ENCODE results near the gene ANKRD2.

The ANKRD2 gene

DNA sequence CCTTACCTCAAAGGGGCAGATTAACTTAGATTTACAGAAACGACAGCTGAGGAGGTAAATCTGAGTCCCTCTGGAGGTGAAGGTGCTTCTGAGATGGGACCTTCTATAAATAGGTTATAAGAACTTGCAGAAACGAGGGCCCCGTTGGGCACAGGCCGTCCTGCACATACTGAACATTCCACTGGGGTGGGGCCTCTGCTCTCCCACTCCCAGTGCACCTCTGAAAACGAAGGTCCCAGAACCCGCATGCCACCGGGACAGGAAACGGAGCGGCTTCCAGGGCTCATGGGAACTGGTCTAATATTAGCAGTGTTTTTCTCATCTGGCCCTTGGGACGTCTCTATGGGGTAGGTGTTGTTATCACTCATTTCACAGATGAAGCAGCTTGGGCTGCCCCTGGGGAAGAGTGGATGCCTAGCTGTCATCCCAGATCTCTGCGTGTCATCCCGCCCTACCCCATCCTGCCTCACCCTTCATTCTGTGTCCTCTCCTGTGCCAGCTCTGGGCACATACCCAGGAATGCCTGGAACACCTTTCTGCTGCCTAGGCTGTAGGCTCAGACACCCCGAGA, 36.5 kb downstream of the ANKRD2 start:
- no peak overlapping the region for H3K9ac ChIP-seq (ENCODE audit: low read length)
- no peak overlapping the region for H3K27ac ChIP-seq (ENCODE audit: low read length)

DNA sequence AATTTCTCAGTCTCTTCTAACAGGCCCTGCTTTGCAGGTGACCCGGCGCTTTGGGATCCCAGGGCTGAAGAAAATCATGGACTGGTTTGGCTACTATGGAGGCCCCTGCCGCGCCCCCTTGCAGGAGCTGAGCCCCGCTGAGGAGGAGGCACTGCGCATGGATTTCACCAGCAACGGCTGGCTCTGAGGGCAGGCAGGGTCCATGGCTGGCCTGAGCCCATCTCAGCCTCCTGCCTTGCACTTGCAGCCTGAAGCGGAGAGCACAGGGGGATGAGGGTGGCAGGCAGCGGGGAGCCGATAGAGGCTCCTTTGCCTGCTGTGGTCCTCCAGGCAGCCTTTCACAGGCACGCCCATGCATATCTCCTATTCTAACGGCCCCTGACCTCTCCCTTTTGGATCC, 38.9 kb downstream of the ANKRD2 start:
- H3K9me3 ChIP-seq (ENCODE audit: control insufficient read depth, low read depth, low read length) = no peaks in the 10 kb centered on the region
- H3K4me1 ChIP-seq (ENCODE audit: control insufficient read depth, low read depth, low read length) = no peaks in the 10 kb centered on the region
- no peaks in the 10 kb centered on the region for H3K36me3 ChIP-seq (ENCODE audit: control insufficient read depth, low read depth, low read length)
- no peaks in the 10 kb centered on the region for H3K27me3 ChIP-seq (ENCODE audit: control insufficient read depth, insufficient read depth, low read length)
- H3K9ac ChIP-seq (ENCODE audit: low read length) = no peak overlapping the region
- no peak overlapping the region for H3K27ac ChIP-seq (ENCODE audit: low read length)
- H3K4me3 ChIP-seq (ENCODE audit: low read length) = no peak overlapping the region

More for the DNA sequence above, 36.5 kb downstream of the ANKRD2 start:
- H3K9me3 ChIP-seq (ENCODE audit: control insufficient read depth, low read depth, low read length) = no peaks in the 10 kb centered on the region
- no peaks in the 10 kb centered on the region for H3K36me3 ChIP-seq (ENCODE audit: control insufficient read depth, low read depth, low read length)
- H3K27me3 ChIP-seq (ENCODE audit: control insufficient read depth, insufficient read depth, low read length) = no peaks in the 10 kb centered on the region
- no peaks in the 10 kb centered on the region for H3K4me1 ChIP-seq (ENCODE audit: control insufficient read depth, low read depth, low read length)
- H3K4me3 ChIP-seq (ENCODE audit: low read length) = no peak overlapping the region

DNA sequence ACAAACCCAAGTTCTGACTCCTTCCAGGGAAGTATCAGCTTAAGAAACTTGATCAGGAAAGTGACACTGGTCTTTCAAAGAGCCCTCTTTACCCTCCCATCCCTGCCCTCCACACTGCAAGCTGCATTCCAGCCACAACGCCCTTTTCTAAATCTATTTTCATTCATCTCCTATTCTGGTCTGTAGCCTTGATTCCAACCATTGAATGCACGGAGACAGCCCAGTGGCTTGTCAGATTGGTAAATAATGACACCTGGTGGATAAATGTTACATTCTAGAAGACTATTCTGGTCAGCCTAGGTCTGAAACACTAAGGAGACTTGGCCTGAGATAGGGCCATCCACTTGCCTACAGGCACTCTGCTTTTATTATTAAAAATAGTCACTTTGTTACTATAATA, 39.8 kb downstream of the ANKRD2 start:
- no peak overlapping the region for H3K27ac ChIP-seq (ENCODE audit: low read length)
- H3K4me1 ChIP-seq (ENCODE audit: control insufficient read depth, low read depth, low read length) = no peaks in the 10 kb centered on the region
- H3K27me3 ChIP-seq (ENCODE audit: control insufficient read depth, insufficient read depth, low read length) = no peaks in the 10 kb centered on the region
- H3K9me3 ChIP-seq (ENCODE audit: control insufficient read depth, low read depth, low read length) = no peaks in the 10 kb centered on the region
- H3K36me3 ChIP-seq (ENCODE audit: control insufficient read depth, low read depth, low read length) = no peaks in the 10 kb centered on the region
- H3K9ac ChIP-seq (ENCODE audit: low read length) = no peak overlapping the region
- H3K4me3 ChIP-seq (ENCODE audit: low read length) = no peak overlapping the region

- Histone ChIP-seq H3K9me3 (ENCODE audit: control insufficient read depth, low read depth, low read length) (no peaks in the 10 kb centered on the region), H3K4me1 (ENCODE audit: control insufficient read depth, low read depth, low read length) (no peaks in the 10 kb centered on the region), H3K9ac (ENCODE audit: low read length) (no peak overlapping the region), H3K27me3 (ENCODE audit: control insufficient read depth, insufficient read depth, low read length) (no peaks in the 10 kb centered on the region), H3K27ac (ENCODE audit: low read length) (no peak overlapping the region), H3K4me3 (ENCODE audit: low read length) (no peak overlapping the region), H3K36me3 (ENCODE audit: control insufficient read depth, low read depth, low read length) (no peaks in the 10 kb centered on the region)
Observed at GRCh38 chr10:97618285-97618684, 45.7 kb downstream of the ANKRD2 start.

DNA sequence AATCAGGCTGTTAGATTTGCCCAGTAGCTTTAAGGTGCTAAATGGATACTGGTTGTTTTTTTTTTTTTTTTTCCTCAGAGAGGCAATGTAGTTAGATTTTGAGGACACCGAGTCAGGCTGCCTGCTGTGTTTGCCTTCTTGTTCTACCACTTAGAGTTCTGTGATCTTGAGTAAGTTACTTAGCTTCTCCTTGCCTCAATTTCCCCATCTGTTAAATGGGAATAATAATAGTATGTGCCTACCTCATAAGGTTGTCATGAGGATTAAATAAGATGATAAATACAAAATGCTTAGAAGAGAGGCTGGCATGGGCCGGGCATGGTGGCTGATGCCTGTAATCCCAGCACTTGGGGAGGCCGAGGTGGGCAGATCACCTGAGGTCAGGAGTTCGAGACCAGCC, 46.2 kb downstream of the ANKRD2 start:
- Histone ChIP-seq H3K27me3 (ENCODE audit: control insufficient read depth, insufficient read depth, low read length) (no peaks in the 10 kb centered on the region), H3K36me3 (ENCODE audit: control insufficient read depth, low read depth, low read length) (no peaks in the 10 kb centered on the region)

GRCh38 chr10:97623277-97623676, 50.7 kb downstream of the ANKRD2 start:
- Histone ChIP-seq H3K9me3 (ENCODE audit: control insufficient read depth, low read depth, low read length) (no peaks in the 10 kb centered on the region), H3K9ac (ENCODE audit: low read length) (no peak overlapping the region), H3K27me3 (ENCODE audit: control insufficient read depth, insufficient read depth, low read length) (no peaks in the 10 kb centered on the region), H3K36me3 (ENCODE audit: control insufficient read depth, low read depth, low read length) (no peaks in the 10 kb centered on the region), H3K4me3 (ENCODE audit: low read length) (no peak overlapping the region), H3K27ac (ENCODE audit: low read length) (no peak overlapping the region), H3K4me1 (ENCODE audit: control insufficient read depth, low read depth, low read length) (no peaks in the 10 kb centered on the region)

More for the DNA sequence above, 46.2 kb downstream of the ANKRD2 start:
- no peaks in the 10 kb centered on the region for H3K4me1 ChIP-seq (ENCODE audit: control insufficient read depth, low read depth, low read length)
- no peak overlapping the region for H3K4me3 ChIP-seq (ENCODE audit: low read length)
- H3K9me3 ChIP-seq (ENCODE audit: control insufficient read depth, low read depth, low read length) = no peaks in the 10 kb centered on the region
- no peak overlapping the region for H3K9ac ChIP-seq (ENCODE audit: low read length)
- no peak overlapping the region for H3K27ac ChIP-seq (ENCODE audit: low read length)

GRCh38 chr10:97627731-97628130, 55.2 kb downstream of the ANKRD2 start:
- Histone ChIP-seq H3K4me3 (ENCODE audit: low read length) (no peak overlapping the region), H3K9me3 (ENCODE audit: control insufficient read depth, low read depth, low read length) (no peaks in the 10 kb centered on the region), H3K9ac (ENCODE audit: low read length) (no peak overlapping the region), H3K36me3 (ENCODE audit: control insufficient read depth, low read depth, low read length) (no peaks in the 10 kb centered on the region), H3K4me1 (ENCODE audit: control insufficient read depth, low read depth, low read length) (no peaks in the 10 kb centered on the region), H3K27ac (ENCODE audit: low read length) (no peak overlapping the region), H3K27me3 (ENCODE audit: control insufficient read depth, insufficient read depth, low read length) (no peaks in the 10 kb centered on the region)

GRCh38 chr10:97628228-97628627, 55.6 kb downstream of the ANKRD2 start:
- no peaks in the 10 kb centered on the region for H3K27me3 ChIP-seq (ENCODE audit: control insufficient read depth, insufficient read depth, low read length)
- no peaks in the 10 kb centered on the region for H3K36me3 ChIP-seq (ENCODE audit: control insufficient read depth, low read depth, low read length)
- H3K9ac ChIP-seq (ENCODE audit: low read length) = no peak overlapping the region
- no peak overlapping the region for H3K4me3 ChIP-seq (ENCODE audit: low read length)
- no peaks in the 10 kb centered on the region for H3K9me3 ChIP-seq (ENCODE audit: control insufficient read depth, low read depth, low read length)
- H3K4me1 ChIP-seq (ENCODE audit: control insufficient read depth, low read depth, low read length) = no peaks in the 10 kb centered on the region
- H3K27ac ChIP-seq (ENCODE audit: low read length) = no peak overlapping the region

- H3K4me3 ChIP-seq (ENCODE audit: low read length) = no peak overlapping the region
- no peaks in the 10 kb centered on the region for H3K27me3 ChIP-seq (ENCODE audit: control insufficient read depth, insufficient read depth, low read length)
- H3K27ac ChIP-seq (ENCODE audit: low read length) = no peak overlapping the region
- H3K9me3 ChIP-seq (ENCODE audit: control insufficient read depth, low read depth, low read length) = no peaks in the 10 kb centered on the region
- no peaks in the 10 kb centered on the region for H3K4me1 ChIP-seq (ENCODE audit: control insufficient read depth, low read depth, low read length)
- no peak overlapping the region for H3K9ac ChIP-seq (ENCODE audit: low read length)
- H3K36me3 ChIP-seq (ENCODE audit: control insufficient read depth, low read depth, low read length) = no peaks in the 10 kb centered on the region
Observed at GRCh38 chr10:97629289-97629688, 56.7 kb downstream of the ANKRD2 start.

DNA sequence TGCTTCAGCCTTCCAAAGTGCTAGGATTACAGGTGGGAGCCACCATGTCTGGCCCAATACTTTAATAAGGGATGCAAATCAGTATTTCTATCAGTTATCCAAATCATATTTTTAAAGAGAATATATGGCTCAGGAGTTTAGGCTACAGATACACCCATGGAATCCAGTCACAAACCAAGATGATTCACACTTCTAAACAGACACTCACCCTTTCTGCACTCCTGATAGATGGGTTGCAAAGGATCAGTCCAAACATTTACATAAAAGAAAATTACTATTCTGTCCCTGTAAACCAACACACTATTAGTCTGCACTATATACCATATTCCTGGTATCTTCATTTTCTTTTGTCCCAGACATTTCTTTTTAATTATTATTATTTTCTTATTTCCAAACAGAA, 58.5 kb downstream of the ANKRD2 start:
- Histone ChIP-seq H3K36me3 (ENCODE audit: control insufficient read depth, low read depth, low read length) (no peaks in the 10 kb centered on the region), H3K4me3 (ENCODE audit: low read length) (no peak overlapping the region), H3K4me1 (ENCODE audit: control insufficient read depth, low read depth, low read length) (no peaks in the 10 kb centered on the region), H3K9me3 (ENCODE audit: control insufficient read depth, low read depth, low read length) (no peaks in the 10 kb centered on the region), H3K27ac (ENCODE audit: low read length) (no peak overlapping the region), H3K9ac (ENCODE audit: low read length) (no peak overlapping the region), H3K27me3 (ENCODE audit: control insufficient read depth, insufficient read depth, low read length) (no peaks in the 10 kb centered on the region)

GRCh38 chr10:97632949-97633884, 60.6 kb downstream of the ANKRD2 start, which contains the start of gene MORN4:
MORN4 (minus strand) TSS chr10:97633500; CDS start chr10:97619653, 13,847 bp downstream.
- H3K9me3 ChIP-seq (ENCODE audit: control insufficient read depth, low read depth, low read length) = no peaks in the 10 kb centered on the region
- H3K27me3 ChIP-seq (ENCODE audit: control insufficient read depth, insufficient read depth, low read length) = no peaks in the 10 kb centered on the region
- peak within 1 kb of the TSS; percentile 92 for H3K4me3 ChIP-seq (ENCODE audit: low read length)
- peak within 1 kb of the TSS; percentile 15 for H3K27ac ChIP-seq (ENCODE audit: low read length)
- H3K4me1 ChIP-seq (ENCODE audit: control insufficient read depth, low read depth, low read length) = no peaks in the 10 kb centered on the region
- peak within 1 kb of the TSS; percentile 87 for H3K9ac ChIP-seq (ENCODE audit: low read length)
- H3K36me3 ChIP-seq (ENCODE audit: control insufficient read depth, low read depth, low read length) = no peaks in the 10 kb centered on the region
